ENCODE results near the gene LENG1.
"Not testable (repeated sequence)": the region's sequence is repeated elsewhere in the genome, so short reads cannot be mapped to it uniquely, and the experiment has no call there.

Gene LENG1

DNA sequence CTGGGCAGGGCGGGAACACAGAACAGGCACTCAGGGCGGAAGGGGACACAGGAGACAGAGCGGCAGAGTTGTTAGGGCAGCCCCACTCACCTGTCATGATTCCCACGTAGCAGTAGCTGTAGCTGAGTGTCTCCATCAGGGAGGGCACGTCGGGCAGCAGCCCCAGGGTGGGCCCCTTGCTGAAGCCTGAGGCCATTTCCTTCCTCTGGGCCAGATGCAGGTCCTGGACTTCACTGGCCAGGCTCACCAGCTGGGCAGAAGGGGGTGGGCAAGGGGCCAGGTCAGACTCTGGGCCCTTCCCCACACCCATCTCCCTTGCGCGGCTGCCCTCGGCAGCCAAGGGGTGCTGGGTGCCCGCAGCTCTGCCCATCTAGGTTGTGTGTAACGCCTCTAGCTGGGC is 23.9 kb upstream of the LENG1 start:
- no peak overlapping the region for H2AFZ ChIP-seq (ENCODE audit: insufficient read depth, low read length, poor library complexity)
- no peak overlapping the region for H2BK120ac ChIP-seq (ENCODE audit: insufficient read depth, low read length, poor library complexity)
- H3K79me2 ChIP-seq (ENCODE audit: control insufficient read depth, insufficient read depth, low read length, poor library complexity): peaks cover 4% of the 10 kb centered on the region
- no peak overlapping the region for H3K9ac ChIP-seq (ENCODE audit: low read length)
- H4K91ac ChIP-seq (ENCODE audit: low read depth, low read length): no peak overlapping the region
- no peak overlapping the region for H3K4me3 ChIP-seq (ENCODE audit: low read depth, low read length)
- H3K4ac ChIP-seq (ENCODE audit: low read depth, low read length): no peak overlapping the region
- H2AK5ac ChIP-seq (ENCODE audit: low read length): no peak overlapping the region
- peaks cover 3 to 4% of the 10 kb centered on the region in 2 experiments for H3K4me1 ChIP-seq (ENCODE audit: control insufficient read depth in 1 of 2, insufficient read depth in 2 of 2, low read length in 2 of 2)
- no peaks in the 10 kb centered on the region for H3K27me3 ChIP-seq (ENCODE audit: insufficient read depth, low read length)
- no peak overlapping the region for H2BK12ac ChIP-seq (ENCODE audit: low read length)
- no peak overlapping the region for H3K18ac ChIP-seq (ENCODE audit: low read length)
- no peak overlapping the region for H3K4me2 ChIP-seq (ENCODE audit: low read length)
- no peak overlapping the region for H3K23ac ChIP-seq (ENCODE audit: low read length)
- H3K14ac ChIP-seq (ENCODE audit: low read length): no peak overlapping the region
- H3K27ac ChIP-seq (ENCODE audit: low read depth, low read length): no peak overlapping the region
- peaks cover 5% of the 10 kb centered on the region for H3K9me3 ChIP-seq (ENCODE audit: insufficient read depth, low read depth, low read length)
- no peak overlapping the region for H4K8ac ChIP-seq (ENCODE audit: low read depth, low read length)
- no peak for DNase-seq
- peaks cover 4% of the 10 kb centered on the region for H3K79me1 ChIP-seq (ENCODE audit: low read length)
- H3K36me3 ChIP-seq (ENCODE audit: control insufficient read depth in 1 of 2, insufficient read depth in 2 of 2, low read length in 2 of 2): peaks cover 55 to 58% of the 10 kb centered on the region in 2 experiments
- H2BK5ac ChIP-seq (ENCODE audit: low read depth, low read length, poor library complexity): no peak overlapping the region
- WGBS (ENCODE audit: extremely low coverage, insufficient coverage, insufficient read length): no CpG with 5 or more reads among the region's 11 CpGs
- H4K12ac ChIP-seq (ENCODE audit: low read depth, low read length): no peak overlapping the region

DNA sequence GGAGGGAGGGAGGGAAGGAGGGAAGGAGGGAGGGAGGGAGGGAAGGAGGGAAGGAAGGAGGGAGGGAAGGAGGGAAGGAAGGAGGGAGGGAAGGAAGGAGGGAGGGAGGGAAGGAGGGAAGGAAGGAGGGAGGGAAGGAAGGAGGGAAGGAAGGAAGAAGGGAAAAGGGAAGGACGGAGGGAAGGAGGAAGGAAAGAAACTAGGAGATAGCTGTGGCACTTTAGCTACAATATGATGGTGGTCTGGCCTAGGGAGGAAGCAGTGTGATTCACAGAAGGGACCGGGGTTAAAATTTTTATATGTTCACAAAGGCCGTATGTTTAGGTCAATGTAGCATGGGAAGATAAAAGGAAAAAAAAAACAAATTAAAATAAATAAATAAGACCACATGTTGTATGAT is 22.4 kb upstream of the LENG1 start:
- H2BK12ac ChIP-seq (ENCODE audit: low read length); H3K27ac ChIP-seq (ENCODE audit: low read depth, low read length); H3K4me2 ChIP-seq (ENCODE audit: low read length); H3K18ac ChIP-seq (ENCODE audit: low read length); H2BK5ac ChIP-seq (ENCODE audit: low read depth, low read length, poor library complexity); H3K4me3 ChIP-seq (ENCODE audit: low read depth, low read length); H4K12ac ChIP-seq (ENCODE audit: low read depth, low read length); H3K79me2 ChIP-seq (ENCODE audit: control insufficient read depth, insufficient read depth, low read length, poor library complexity); H3K4ac ChIP-seq (ENCODE audit: low read depth, low read length); H3K27me3 ChIP-seq (ENCODE audit: insufficient read depth, low read length); H3K14ac ChIP-seq (ENCODE audit: low read length); DNase-seq; H2AFZ ChIP-seq (ENCODE audit: insufficient read depth, low read length, poor library complexity); H3K9ac ChIP-seq (ENCODE audit: low read length); H3K9me3 ChIP-seq (ENCODE audit: insufficient read depth, low read depth, low read length); H3K4me1 ChIP-seq (ENCODE audit: control insufficient read depth in 1 of 2, insufficient read depth in 2 of 2, low read length in 2 of 2); H4K8ac ChIP-seq (ENCODE audit: low read depth, low read length); H3K23ac ChIP-seq (ENCODE audit: low read length); H3K79me1 ChIP-seq (ENCODE audit: low read length); H2BK120ac ChIP-seq (ENCODE audit: insufficient read depth, low read length, poor library complexity); H2AK5ac ChIP-seq (ENCODE audit: low read length); H4K91ac ChIP-seq (ENCODE audit: low read depth, low read length): not testable (repeated sequence)
- peaks cover 54 to 57% of the 10 kb centered on the region in 2 experiments for H3K36me3 ChIP-seq (ENCODE audit: control insufficient read depth in 1 of 2, insufficient read depth in 2 of 2, low read length in 2 of 2)
- no CpG with 5 or more reads among the region's 3 CpGs for WGBS (ENCODE audit: extremely low coverage, insufficient coverage, insufficient read length)

DNA sequence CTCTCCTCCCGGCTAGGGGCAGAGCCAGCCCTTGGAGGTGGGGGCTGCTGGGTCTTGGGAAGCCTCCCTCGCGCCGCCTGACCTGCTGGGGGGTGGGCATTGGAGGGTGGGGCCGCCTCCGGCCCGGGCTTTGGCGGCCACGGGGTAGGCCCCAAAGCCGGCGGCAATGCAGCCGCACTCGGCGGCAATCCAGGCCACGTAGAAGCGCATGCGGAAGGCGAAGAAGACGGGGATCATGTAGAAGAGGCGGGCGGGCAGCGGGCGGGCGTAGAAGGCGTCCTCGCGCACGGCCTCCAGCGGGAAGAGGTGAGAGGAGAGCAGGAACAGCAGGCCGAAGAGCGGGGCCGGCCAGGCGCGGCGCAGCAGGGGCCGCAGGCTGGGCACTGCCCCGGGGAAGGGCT is 21.2 kb upstream of the LENG1 start:
- H4K8ac ChIP-seq (ENCODE audit: low read depth, low read length): no peak overlapping the region
- H3K9me3 ChIP-seq (ENCODE audit: insufficient read depth, low read depth, low read length): peaks cover 5% of the 10 kb centered on the region
- no peaks in the 10 kb centered on the region for H3K27me3 ChIP-seq (ENCODE audit: insufficient read depth, low read length)
- H3K27ac ChIP-seq (ENCODE audit: low read depth, low read length): no peak overlapping the region
- H3K36me3 ChIP-seq (ENCODE audit: control insufficient read depth in 1 of 2, insufficient read depth in 2 of 2, low read length in 2 of 2): peaks cover 54 to 56% of the 10 kb centered on the region in 2 experiments
- no peaks in the 10 kb centered on the region for H3K79me2 ChIP-seq (ENCODE audit: control insufficient read depth, insufficient read depth, low read length, poor library complexity)
- no peak overlapping the region for H3K4me3 ChIP-seq (ENCODE audit: low read depth, low read length)
- no peak overlapping the region for H2AK5ac ChIP-seq (ENCODE audit: low read length)
- no peak overlapping the region for H3K23ac ChIP-seq (ENCODE audit: low read length)
- no peaks in the 10 kb centered on the region for H3K79me1 ChIP-seq (ENCODE audit: low read length)
- peak overlapping the region; percentile 26 for H4K12ac ChIP-seq (ENCODE audit: low read depth, low read length)
- no peak for DNase-seq
- H2BK120ac ChIP-seq (ENCODE audit: insufficient read depth, low read length, poor library complexity): no peak overlapping the region
- H3K14ac ChIP-seq (ENCODE audit: low read length): no peak overlapping the region
- H3K4ac ChIP-seq (ENCODE audit: low read depth, low read length): no peak overlapping the region
- no peak overlapping the region for H3K4me2 ChIP-seq (ENCODE audit: low read length)
- no peak overlapping the region for H2BK12ac ChIP-seq (ENCODE audit: low read length)
- no peaks in the 10 kb centered on the region for H3K4me1 ChIP-seq (ENCODE audit: control insufficient read depth in 1 of 2, insufficient read depth in 2 of 2, low read length in 2 of 2)
- H2BK5ac ChIP-seq (ENCODE audit: low read depth, low read length, poor library complexity): no peak overlapping the region
- no peak overlapping the region for H3K9ac ChIP-seq (ENCODE audit: low read length)
- H4K91ac ChIP-seq (ENCODE audit: low read depth, low read length): no peak overlapping the region
- no CpG with 5 or more reads among the region's 37 CpGs for WGBS (ENCODE audit: extremely low coverage, insufficient coverage, insufficient read length)
- no peak overlapping the region for H2AFZ ChIP-seq (ENCODE audit: insufficient read depth, low read length, poor library complexity)
- no peak overlapping the region for H3K18ac ChIP-seq (ENCODE audit: low read length)

DNA sequence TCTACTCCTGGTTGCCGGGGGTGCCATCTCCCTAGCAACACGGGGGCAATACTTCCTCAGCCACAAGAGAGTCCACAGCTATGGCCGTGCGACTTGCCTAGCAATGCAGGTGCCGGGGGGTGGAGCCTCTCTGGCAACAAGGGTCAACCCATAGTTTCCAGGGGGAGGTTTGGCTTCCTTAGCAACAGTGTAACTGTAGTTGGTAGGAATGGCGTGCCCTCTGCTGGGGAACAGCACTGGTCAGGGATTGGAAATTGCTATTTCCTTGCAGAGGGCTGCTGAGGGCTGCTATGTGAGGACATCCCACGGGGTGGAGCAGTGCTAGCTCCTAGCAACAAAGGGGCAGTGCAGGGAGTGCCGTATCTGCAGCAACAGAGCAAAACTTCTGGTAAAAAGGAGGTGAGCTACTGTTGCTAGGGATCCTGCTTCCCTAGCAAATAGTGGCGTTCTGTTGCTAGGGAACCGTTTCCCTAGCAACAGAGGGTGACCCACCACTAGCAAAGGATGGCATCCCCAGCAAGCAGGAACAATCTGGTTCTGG is 20.5 kb upstream of the LENG1 start:
- Histone ChIP-seq H4K91ac (ENCODE audit: low read depth, low read length) (no peak overlapping the region), H3K18ac (ENCODE audit: low read length) (no peak overlapping the region), H3K79me2 (ENCODE audit: control insufficient read depth, insufficient read depth, low read length, poor library complexity) (no peaks in the 10 kb centered on the region), H3K27me3 (ENCODE audit: insufficient read depth, low read length) (no peaks in the 10 kb centered on the region), H3K23ac (ENCODE audit: low read length) (no peak overlapping the region), H3K79me1 (ENCODE audit: low read length) (no peaks in the 10 kb centered on the region), H3K4me1 (ENCODE audit: control insufficient read depth in 1 of 2, insufficient read depth in 2 of 2, low read length in 2 of 2) (no peaks in the 10 kb centered on the region), H2BK12ac (ENCODE audit: low read length) (no peak overlapping the region), H3K36me3 (ENCODE audit: control insufficient read depth in 1 of 2, insufficient read depth in 2 of 2, low read length in 2 of 2) (peaks cover 56 to 57% of the 10 kb centered on the region in 2 experiments), H4K8ac (ENCODE audit: low read depth, low read length) (no peak overlapping the region), H2AK5ac (ENCODE audit: low read length) (no peak overlapping the region), H3K9ac (ENCODE audit: low read length) (no peak overlapping the region), H2BK5ac (ENCODE audit: low read depth, low read length, poor library complexity) (no peak overlapping the region), H3K9me3 (ENCODE audit: insufficient read depth, low read depth, low read length) (peaks cover 5% of the 10 kb centered on the region), H3K4me3 (ENCODE audit: low read depth, low read length) (no peak overlapping the region), H2AFZ (ENCODE audit: insufficient read depth, low read length, poor library complexity) (no peak overlapping the region), H3K4ac (ENCODE audit: low read depth, low read length) (no peak overlapping the region), H2BK120ac (ENCODE audit: insufficient read depth, low read length, poor library complexity) (no peak overlapping the region), H3K27ac (ENCODE audit: low read depth, low read length) (no peak overlapping the region), H3K4me2 (ENCODE audit: low read length) (no peak overlapping the region), H3K14ac (ENCODE audit: low read length) (no peak overlapping the region), H4K12ac (ENCODE audit: low read depth, low read length) (no peak overlapping the region)
- peak; percentile 33 to 64 for DNase-seq
- WGBS (ENCODE audit: extremely low coverage, insufficient coverage, insufficient read length): no CpG with 5 or more reads among the region's 10 CpGs
